Measurements from ENCODE around the gene COX4I2.

The COX4I2 gene

DNA sequence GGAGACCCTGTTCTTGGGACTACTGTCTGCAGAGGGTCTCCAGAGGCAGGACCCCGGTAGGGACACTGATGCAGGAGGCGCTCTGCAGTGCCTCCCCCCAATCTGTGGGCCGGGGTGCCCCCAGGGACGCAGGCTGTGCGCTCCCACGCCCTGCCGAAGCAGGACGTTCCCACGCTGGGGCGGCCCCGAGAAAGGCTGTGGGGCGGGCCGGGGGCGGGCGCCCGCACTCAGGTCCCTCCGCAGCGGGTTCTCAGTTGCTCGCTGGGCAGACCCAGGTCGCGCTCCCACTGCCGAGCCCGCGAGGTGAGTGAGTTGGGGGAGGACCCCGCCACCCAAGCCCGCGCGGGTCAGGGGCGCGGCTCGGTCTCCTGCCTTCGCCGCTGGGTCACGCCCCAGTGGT is at the start of gene COX4I2:
TSS of gene COX4I2 (plus strand) at position 253 of the 400 bp plus-strand sequence. CDS start 1,106 bp downstream, outside the sequence.
- TF ChIP-seq CTCF (IDR thresholded peaks at IDR 0.05; ENCODE audit: insufficient read depth, low read depth, low read length, missing control alignments) = no peak
- H3K4me3 ChIP-seq (ENCODE audit: low read length) = no peak within 1 kb of the TSS
- DNase-seq (ENCODE audit: low read depth) = no peak

GRCh38 chr20:31590717-31591225 is 46.9 kb upstream of the COX4I2 start:
- no peak for DNase-seq (ENCODE audit: low read depth)
- no peak overlapping the region for H3K4me3 ChIP-seq (ENCODE audit: low read length)
- no peak for TF ChIP-seq CTCF (IDR thresholded peaks at IDR 0.05; ENCODE audit: insufficient read depth, low read depth, low read length, missing control alignments)

- no peak for TF ChIP-seq CTCF (IDR thresholded peaks at IDR 0.05; ENCODE audit: insufficient read depth, low read depth, low read length, missing control alignments)
- peak; percentile 100 for DNase-seq (ENCODE audit: low read depth)
These were observed 44.3 kb upstream of the COX4I2 start for GRCh38 chr20:31593221-31594001.

GRCh38 chr20:31594002-31594557 is 43.6 kb upstream of the COX4I2 start:
- TF ChIP-seq CTCF (IDR thresholded peaks at IDR 0.05; ENCODE audit: insufficient read depth, low read depth, low read length, missing control alignments) = no peak

More at GRCh38 chr20:31593221-31594001, 44.3 kb upstream of the COX4I2 start:
- H3K4me3 ChIP-seq (ENCODE audit: low read length) = no peak overlapping the region

DNA sequence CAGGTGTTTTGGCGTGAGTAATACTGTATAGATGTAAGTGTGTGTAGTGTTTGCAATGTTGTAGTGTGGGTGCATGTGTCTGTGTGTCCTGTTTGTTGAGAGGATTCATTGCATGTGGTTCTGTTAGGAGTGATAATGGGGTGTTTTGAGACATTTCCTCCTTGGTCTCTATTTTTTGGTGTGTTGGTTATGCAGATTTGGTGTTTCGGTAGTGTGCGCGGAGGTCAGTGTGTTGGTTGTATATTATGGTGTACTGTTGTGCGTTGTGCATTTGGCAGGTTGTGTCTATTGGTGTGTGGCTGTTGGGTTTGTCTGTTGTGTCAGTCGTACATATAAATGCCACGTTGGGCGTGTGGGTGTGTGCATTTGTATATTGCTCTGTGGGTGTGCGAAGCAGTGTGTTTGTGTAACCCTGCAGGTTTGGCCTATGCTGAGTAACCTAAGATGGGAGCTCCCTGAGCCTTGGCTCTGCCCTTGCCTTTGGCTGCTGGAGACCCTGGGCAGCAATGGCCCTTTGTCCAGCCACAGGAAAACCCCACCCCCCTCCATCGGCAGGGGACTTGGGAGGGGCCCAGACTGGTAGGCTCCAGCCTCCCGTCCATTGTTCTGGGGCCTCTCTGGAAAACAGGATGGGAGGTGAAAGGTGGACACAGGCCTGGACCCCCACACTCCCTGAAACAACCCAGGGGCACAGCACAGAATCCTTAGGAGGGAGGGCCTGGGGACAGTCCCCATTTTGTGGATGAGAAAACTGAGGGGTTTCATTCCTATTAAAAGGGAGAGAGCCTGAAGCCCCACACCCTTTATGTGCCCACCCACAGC is 42.9 kb upstream of the COX4I2 start:
- no peak overlapping the region for H3K4me3 ChIP-seq (ENCODE audit: low read length)
- no peak for DNase-seq (ENCODE audit: low read depth)
- no peak for TF ChIP-seq CTCF (IDR thresholded peaks at IDR 0.05; ENCODE audit: insufficient read depth, low read depth, low read length, missing control alignments)

More at GRCh38 chr20:31594002-31594557, 43.6 kb upstream of the COX4I2 start:
- no peak for DNase-seq (ENCODE audit: low read depth)
- no peak overlapping the region for H3K4me3 ChIP-seq (ENCODE audit: low read length)

DNA sequence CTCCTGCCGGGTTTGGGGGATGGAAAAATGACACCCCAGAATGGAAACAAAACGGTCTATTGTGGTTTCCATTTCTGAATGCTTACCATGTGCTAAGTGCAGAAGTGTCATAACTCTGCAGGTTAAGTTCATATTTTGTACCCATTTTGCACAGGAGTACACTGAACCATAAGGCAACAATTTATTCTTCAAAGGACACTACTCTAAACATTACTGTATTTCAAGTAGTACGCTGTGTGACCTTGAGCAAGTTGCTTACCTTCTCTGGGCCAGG is 42.4 kb upstream of the COX4I2 start:
- no peak for TF ChIP-seq CTCF (IDR thresholded peaks at IDR 0.05; ENCODE audit: insufficient read depth, low read depth, low read length, missing control alignments)
- DNase-seq (ENCODE audit: low read depth) = no peak
- H3K4me3 ChIP-seq (ENCODE audit: low read length) = no peak overlapping the region
